T-helper 2 cell treated with Interferon-gamma antibody and Interleukin-4, amounts not matched to agents 5 μg/mL and 100 μg/mL, for 36 hours (primary cell): ENCODE results near the gene ANAPC2.

Source experiments
- DNase-seq: peaks from one replicate; pipeline ENCODE4 v3.0.0; 2021; ENCODE audit warnings: low spot score
- H3K27ac Mint-ChIP-seq: one replicate; pipeline ENCODE4 v1.8.0; 2021; ENCODE audit warnings: mild to moderate bottlenecking, mixed read lengths
- H3K27me3 Mint-ChIP-seq: one replicate; pipeline ENCODE4 v1.8.0; 2021; ENCODE audit warnings: low read depth, mixed read lengths
- H3K36me3 Mint-ChIP-seq: one replicate; pipeline ENCODE4 v1.8.0; 2021; ENCODE audit warnings: low read depth, mixed read lengths
- H3K4me1 Mint-ChIP-seq: one replicate; pipeline ENCODE4 v1.8.0; 2021; ENCODE audit warnings: low read depth, mixed read lengths
- H3K4me3 Mint-ChIP-seq: one replicate; pipeline ENCODE4 v1.8.0; 2022; ENCODE audit warnings: mild to moderate bottlenecking, moderate library complexity, mixed read lengths
- H3K9me3 Mint-ChIP-seq: one replicate; pipeline ENCODE4 v1.8.0; 2021; ENCODE audit warnings: mixed read lengths

Gene ANAPC2

GRCh38 chr9:137188490-137189296 lies at the start of gene ANAPC2, which contains the start of gene SSNA1:
Gene ANAPC2 (minus strand): TSS chr9:137188560. CDS start chr9:137188532, 28 bp downstream.
Gene SSNA1 (plus strand): TSS chr9:137188676. CDS start chr9:137188727, 51 bp downstream.
- peak; percentile 96 for DNase-seq
- Mint-ChIP-seq H3K36me3 (peaks cover 24% of the 10 kb centered on the region), H3K27ac (peak within 1 kb of the TSS; percentile 95), H3K27me3 (no peaks in the 10 kb centered on the region), H3K9me3 (no peaks in the 10 kb centered on the region), H3K4me3 (peak within 1 kb of the TSS; percentile 95), H3K4me1 (peaks cover 14% of the 10 kb centered on the region)

GRCh38 chr9:137236936-137237421 lies 48.6 kb upstream of the ANAPC2 start:
- Mint-ChIP-seq H3K27me3 (peaks cover 2% of the 10 kb centered on the region), H3K4me1 (peaks cover 7% of the 10 kb centered on the region), H3K9me3 (no peaks in the 10 kb centered on the region), H3K27ac (no peak overlapping the region), H3K36me3 (peaks cover 5% of the 10 kb centered on the region), H3K4me3 (no peak overlapping the region)
- DNase-seq, result no peak

- Mint-ChIP-seq H3K27ac (no peak overlapping the region), H3K4me1 (peaks cover 7% of the 10 kb centered on the region), H3K9me3 (no peaks in the 10 kb centered on the region), H3K4me3 (no peak overlapping the region), H3K36me3 (peaks cover 3% of the 10 kb centered on the region), H3K27me3 (peaks cover 2% of the 10 kb centered on the region)
- DNase-seq, result peak; percentile 86
Measured at GRCh38 chr9:137236238-137236935, 48.0 kb upstream of the ANAPC2 start.

GRCh38 chr9:137235424-137236237 lies 47.3 kb upstream of the ANAPC2 start:
- no peaks in the 10 kb centered on the region for H3K27me3 Mint-ChIP-seq
- DNase-seq, result no peak
- no peaks in the 10 kb centered on the region for H3K36me3 Mint-ChIP-seq
- no peaks in the 10 kb centered on the region for H3K9me3 Mint-ChIP-seq
- H3K4me3 Mint-ChIP-seq, result no peak overlapping the region
- no peak overlapping the region for H3K27ac Mint-ChIP-seq
- peaks cover 5% of the 10 kb centered on the region for H3K4me1 Mint-ChIP-seq

GRCh38 chr9:137234758-137235423 lies 46.5 kb upstream of the ANAPC2 start:
- Mint-ChIP-seq H3K27me3 (no peaks in the 10 kb centered on the region), H3K4me3 (no peak overlapping the region), H3K36me3 (no peaks in the 10 kb centered on the region), H3K9me3 (no peaks in the 10 kb centered on the region), H3K27ac (no peak overlapping the region), H3K4me1 (peaks cover 5% of the 10 kb centered on the region)
- DNase-seq, result no peak

GRCh38 chr9:137234055-137234697 lies 45.8 kb upstream of the ANAPC2 start:
- H3K36me3 Mint-ChIP-seq, result no peaks in the 10 kb centered on the region
- no peak for DNase-seq
- H3K9me3 Mint-ChIP-seq, result no peaks in the 10 kb centered on the region
- no peak overlapping the region for H3K27ac Mint-ChIP-seq
- H3K4me1 Mint-ChIP-seq, result peaks cover 5% of the 10 kb centered on the region
- H3K4me3 Mint-ChIP-seq, result no peak overlapping the region
- no peaks in the 10 kb centered on the region for H3K27me3 Mint-ChIP-seq

- no peaks in the 10 kb centered on the region for H3K36me3 Mint-ChIP-seq
- no peak overlapping the region for H3K4me3 Mint-ChIP-seq
- H3K27me3 Mint-ChIP-seq, result no peaks in the 10 kb centered on the region
- no peaks in the 10 kb centered on the region for H3K9me3 Mint-ChIP-seq
- H3K27ac Mint-ChIP-seq, result no peak overlapping the region
- no peaks in the 10 kb centered on the region for H3K4me1 Mint-ChIP-seq
- DNase-seq, result no peak
Measured at GRCh38 chr9:137233143-137233980, 45.0 kb upstream of the ANAPC2 start.

GRCh38 chr9:137232510-137232909 lies 44.1 kb upstream of the ANAPC2 start:
- no peaks in the 10 kb centered on the region for H3K9me3 Mint-ChIP-seq
- H3K36me3 Mint-ChIP-seq, result no peaks in the 10 kb centered on the region
- H3K27ac Mint-ChIP-seq, result no peak overlapping the region
- H3K4me1 Mint-ChIP-seq, result peaks cover 2% of the 10 kb centered on the region
- no peak for DNase-seq
- peaks cover 2% of the 10 kb centered on the region for H3K27me3 Mint-ChIP-seq
- no peak overlapping the region for H3K4me3 Mint-ChIP-seq

- Mint-ChIP-seq H3K27me3 (peaks cover 2% of the 10 kb centered on the region), H3K9me3 (no peaks in the 10 kb centered on the region), H3K27ac (no peak overlapping the region), H3K36me3 (no peaks in the 10 kb centered on the region), H3K4me3 (no peak overlapping the region), H3K4me1 (peaks cover 2% of the 10 kb centered on the region)
- no peak for DNase-seq
Measured at GRCh38 chr9:137232101-137232500, 43.7 kb upstream of the ANAPC2 start.

GRCh38 chr9:137231372-137232039 lies 43.1 kb upstream of the ANAPC2 start:
- H3K27ac Mint-ChIP-seq, result no peak overlapping the region
- DNase-seq, result no peak
- peaks cover 2% of the 10 kb centered on the region for H3K4me1 Mint-ChIP-seq
- peaks cover 2% of the 10 kb centered on the region for H3K27me3 Mint-ChIP-seq
- no peaks in the 10 kb centered on the region for H3K9me3 Mint-ChIP-seq
- no peaks in the 10 kb centered on the region for H3K36me3 Mint-ChIP-seq
- no peak overlapping the region for H3K4me3 Mint-ChIP-seq

GRCh38 chr9:137230705-137231371 lies 42.5 kb upstream of the ANAPC2 start, which contains the start of gene SLC34A3:
Gene SLC34A3 (plus strand): TSS chr9:137230901. CDS start chr9:137231703, 802 bp downstream.
- Mint-ChIP-seq H3K4me3 (no peak within 1 kb of the TSS), H3K4me1 (peaks cover 2% of the 10 kb centered on the region)

More at GRCh38 chr9:137230705-137231371, 42.5 kb upstream of the ANAPC2 start, which contains the start of gene SLC34A3:
- Mint-ChIP-seq H3K9me3 (no peaks in the 10 kb centered on the region), H3K27ac (no peak within 1 kb of the TSS), H3K36me3 (no peaks in the 10 kb centered on the region), H3K27me3 (peaks cover 2% of the 10 kb centered on the region)
- no peak for DNase-seq
